ENCODE measurements around the gene MS4A4A. TPM values are rescaled to one million over a fixed set of nuclear protein-coding genes. Genes with fewer than 3 reads are reported as not detected.

MS4A4A gene
- total RNA-seq, 1 donor from 2014 or later: 13.9 TPM

GRCh38 chr11:60263402-60263801 lies 17.1 kb upstream of the MS4A4A start:
- DNase-seq: no peak
- intact Hi-C loops (cut with micrococcal nuclease): no loop called here

GRCh38 chr11:60264644-60265043 lies 15.8 kb upstream of the MS4A4A start:
- no peak overlapping the region for H3K4me3 ChIP-seq
- H3K27ac ChIP-seq (replicated peaks): no peak overlapping the region
- H3K36me3 ChIP-seq: no peaks in the 10 kb centered on the region
- H3K4me1 ChIP-seq: no peaks in the 10 kb centered on the region
- peaks cover 11% of the 10 kb centered on the region for H3K27me3 ChIP-seq (ENCODE audit: low read depth)
- no peak for DNase-seq
- intact Hi-C loops (cut with micrococcal nuclease): no loop called here
- TF ChIP-seq CTCF (IDR thresholded peaks at IDR 0.05; ENCODE audit: borderline replicate concordance): no peak
- H3K9me3 ChIP-seq (replicated peaks): peaks cover 11% of the 10 kb centered on the region

More at GRCh38 chr11:60263402-60263801, 17.1 kb upstream of the MS4A4A start:
- H3K36me3 ChIP-seq: no peaks in the 10 kb centered on the region
- H3K4me3 ChIP-seq: no peak overlapping the region
- no peak overlapping the region for H3K27ac ChIP-seq (replicated peaks)
- TF ChIP-seq CTCF (IDR thresholded peaks at IDR 0.05; ENCODE audit: borderline replicate concordance): no peak
- H3K27me3 ChIP-seq (ENCODE audit: low read depth): peaks cover 4% of the 10 kb centered on the region
- no peaks in the 10 kb centered on the region for H3K4me1 ChIP-seq
- peaks cover 5% of the 10 kb centered on the region for H3K9me3 ChIP-seq (replicated peaks)

- no peak for DNase-seq
- Histone ChIP-seq H3K9me3 (replicated peaks) (peaks cover 21% of the 10 kb centered on the region), H3K4me3 (no peak overlapping the region), H3K27me3 (ENCODE audit: low read depth) (peaks cover 11% of the 10 kb centered on the region), H3K4me1 (no peaks in the 10 kb centered on the region), H3K36me3 (no peaks in the 10 kb centered on the region), H3K27ac (replicated peaks) (no peak overlapping the region)
- intact Hi-C loops (cut with micrococcal nuclease): no loop called here
- TF ChIP-seq CTCF (IDR thresholded peaks at IDR 0.05; ENCODE audit: borderline replicate concordance): peak; percentile 76
Observed at GRCh38 chr11:60265373-60266214, 14.9 kb upstream of the MS4A4A start.

- Histone ChIP-seq H3K36me3 (no peaks in the 10 kb centered on the region), H3K4me1 (no peaks in the 10 kb centered on the region), H3K27me3 (ENCODE audit: low read depth) (peaks cover 1% of the 10 kb centered on the region), H3K27ac (replicated peaks) (no peak overlapping the region), H3K4me3 (no peak overlapping the region), H3K9me3 (replicated peaks) (peaks cover 16% of the 10 kb centered on the region)
- intact Hi-C loops (cut with micrococcal nuclease): no loop called here
- TF ChIP-seq CTCF (IDR thresholded peaks at IDR 0.05; ENCODE audit: borderline replicate concordance): no peak
- DNase-seq: no peak
Observed at GRCh38 chr11:60274416-60274815, 6.0 kb upstream of the MS4A4A start.

GRCh38 chr11:60281485-60281884 lies 1.0 kb downstream of the MS4A4A start:
- H3K9me3 ChIP-seq (replicated peaks): no peaks in the 10 kb centered on the region
- no peaks in the 10 kb centered on the region for H3K4me1 ChIP-seq
- peak overlapping the region; percentile 37 for H3K4me3 ChIP-seq
- H3K27me3 ChIP-seq (ENCODE audit: low read depth): no peaks in the 10 kb centered on the region
- TF ChIP-seq CTCF (IDR thresholded peaks at IDR 0.05; ENCODE audit: borderline replicate concordance): no peak
- no peak for DNase-seq
- intact Hi-C loops (cut with micrococcal nuclease): no loop called here
- no peaks in the 10 kb centered on the region for H3K36me3 ChIP-seq
- H3K27ac ChIP-seq (replicated peaks): peak overlapping the region; percentile 42

All from left ventricle myocardium inferior (tissue), 1 donor.